ENCODE data around the gene SMIM41. TPM values are rescaled to one million over a fixed set of nuclear protein-coding genes. Genes with fewer than 3 reads are reported as not detected.

The SMIM41 gene
- total RNA-seq, 1 donor, result 0.27 TPM

- H3K4me3 ChIP-seq (ENCODE audit: low read depth, low read length), result no peak overlapping the region
- no peak for TF ChIP-seq CTCF (IDR thresholded peaks at IDR 0.05; ENCODE audit: insufficient read depth, low read length)
- peak; percentile 59 for DNase-seq (ENCODE audit: low read depth)
Observed at GRCh38 chr12:52155048-52155868, 75.8 kb downstream of the SMIM41 start.

- TF ChIP-seq CTCF (IDR thresholded peaks at IDR 0.05; ENCODE audit: insufficient read depth, low read length), result no peak
- DNase-seq (ENCODE audit: low read depth), result no peak
- no peak overlapping the region for H3K4me3 ChIP-seq (ENCODE audit: low read depth, low read length)
Observed at GRCh38 chr12:52156311-52156710, 76.8 kb downstream of the SMIM41 start.

GRCh38 chr12:52156757-52157565, 77.5 kb downstream of the SMIM41 start:
- TF ChIP-seq CTCF (IDR thresholded peaks at IDR 0.05; ENCODE audit: insufficient read depth, low read length), result peak; percentile 97
- H3K4me3 ChIP-seq (ENCODE audit: low read depth, low read length), result no peak overlapping the region
- DNase-seq (ENCODE audit: low read depth), result peak; percentile 67

- no peak for TF ChIP-seq CTCF (IDR thresholded peaks at IDR 0.05; ENCODE audit: insufficient read depth, low read length)
- no peak for DNase-seq (ENCODE audit: low read depth)
Observed at GRCh38 chr12:52157566-52158150, 78.2 kb downstream of the SMIM41 start.

More at GRCh38 chr12:52157566-52158150, 78.2 kb downstream of the SMIM41 start:
- H3K4me3 ChIP-seq (ENCODE audit: low read depth, low read length), result no peak overlapping the region

Other genes with a start within 250 kb of the SMIM41 start
- 0.18 TPM in 1 of 2 replicates, not detected in the other for gene FIGNL2, start 231.0 kb upstream of the SMIM41 start, total RNA-seq (ENCODE audit: low replicate concordance)
- 0.09 TPM in 1 of 2 replicates, not detected in the other for gene ANKRD33, start 191.6 kb upstream of the SMIM41 start, total RNA-seq (ENCODE audit: low replicate concordance)
- gene ACVRL1, start 172.2 kb upstream of the SMIM41 start, total RNA-seq (ENCODE audit: low replicate concordance), result 50.3 and 56.5 TPM in 2 replicates
- 12.6 and 17.1 TPM in 2 replicates for gene ACVR1B, start 128.0 kb upstream of the SMIM41 start, total RNA-seq (ENCODE audit: low replicate concordance)
- gene TAMALIN, start 72.8 kb upstream of the SMIM41 start, total RNA-seq (ENCODE audit: low replicate concordance), result 7.3 TPM in 2 replicates
- 0.82 and 3.9 TPM in 2 replicates for gene NR4A1, start 28.3 kb upstream of the SMIM41 start, total RNA-seq (ENCODE audit: low replicate concordance)
- 41.1 and 89.2 TPM in 2 replicates for gene ATG101, start 9.7 kb upstream of the SMIM41 start, total RNA-seq (ENCODE audit: low replicate concordance)
- gene KRT80, start 112.3 kb downstream of the SMIM41 start, total RNA-seq (ENCODE audit: low replicate concordance), result 0.25 and 0.36 TPM in 2 replicates
- gene KRT7, start 153.5 kb downstream of the SMIM41 start, total RNA-seq (ENCODE audit: low replicate concordance), result 1.4 and 20.0 TPM in 2 replicates
- gene KRT86, start 194.9 kb downstream of the SMIM41 start, total RNA-seq (ENCODE audit: low replicate concordance), result not detected in 2 replicates
- gene KRT81, start 211.8 kb downstream of the SMIM41 start, total RNA-seq (ENCODE audit: low replicate concordance), result not detected in 2 replicates
- gene KRT83, start 241.7 kb downstream of the SMIM41 start, total RNA-seq (ENCODE audit: low replicate concordance), result not detected in 2 replicates